ENCODE results near the gene HSF5. TPM values are rescaled to one million over a fixed set of nuclear protein-coding genes. Genes with fewer than 3 reads are reported as not detected.
A peak's percentile ranks its signal among the peaks of the same experiment; 100 is the strongest.

HSF5 gene
- total RNA-seq, 1 experiment from 2014 or later, result not detected

- no peak for DNase-seq (ENCODE audit: low read depth, low spot score)
- BruUV-seq (replicated peaks), result no TSS peak
- H3K9me3 ChIP-seq (ENCODE audit: control insufficient read depth in 1 of 2, insufficient read depth in 1 of 2, low read depth in 1 of 2, low read length in 2 of 2), result no peaks in the 10 kb centered on the region
- peak overlapping the region; percentile 58 for H3K27ac ChIP-seq (ENCODE audit: low read depth, low read length)
- peak overlapping the region; percentile 72 for H3K9ac ChIP-seq (ENCODE audit: low read length)
- no peaks in the 10 kb centered on the region for H4K20me1 ChIP-seq (ENCODE audit: insufficient read depth)
- H3K27me3 ChIP-seq (ENCODE audit: insufficient read depth, low read length), result no peaks in the 10 kb centered on the region
- peaks cover 23 to 41% of the 10 kb centered on the region in 2 experiments for H3K4me1 ChIP-seq (ENCODE audit: control insufficient read depth in 1 of 2, insufficient read depth in 2 of 2, low read length in 2 of 2)
- peak; percentile 47 for ATAC-seq
- peaks cover 0 to under 1% of the 10 kb centered on the region in 2 experiments; a peak in 1 of 4 replicates for H3K36me3 ChIP-seq (ENCODE audit: control insufficient read depth in 1 of 2, insufficient read depth in 2 of 2, low read length in 2 of 2)
- RAD21 ChIA-PET (ENCODE audit: low non-redundant PET in 1 of 2, low total read pairs in 2 of 2, uncharacterized antibody in 2 of 2, unreplicated experiment in 2 of 2), result no interaction called here
- H3K79me2 ChIP-seq (ENCODE audit: insufficient read depth, low read length), result peaks cover 16% of the 10 kb centered on the region; the same call in 1 of the 2 replicates
- intact Hi-C loops (cut with micrococcal nuclease), result loop anchor here (5.0 to 10.0 kb wide), 3 partner anchors 200 to 925 kb away; partner anchors contain the start of gene TRIM37
- no peaks in the 10 kb centered on the region for H3K9me2 ChIP-seq (ENCODE audit: insufficient read depth)
- no peak overlapping the region for H2AFZ ChIP-seq (ENCODE audit: low read depth, low read length, poor library complexity, severe bottlenecking)
- peak overlapping the region; percentile 94 for H3K4me2 ChIP-seq (ENCODE audit: low read length)
- CTCF ChIA-PET, result interaction anchor here (1.5 to 2.4 kb wide), 3 partner anchors 11 to 488 kb away, joined by 4 to 26 read pairs (median 15); no protein-coding TSS in a partner anchor
- H3K4me3 ChIP-seq (replicated peaks in 1 of 2; ENCODE audit: low read depth in 1 of 2, low read length in 2 of 2), result peak overlapping the region; percentile 69 to 72
- POLR2A ChIA-PET, result interaction anchor here (1.1 to 6.4 kb wide), 5 partner anchors 10 to 140 kb away, joined by 3 to 121 read pairs (median 6); no protein-coding TSS in a partner anchor
- TF ChIP-seq ZFX (IDR thresholded peaks at IDR 0.05) (peak; percentile 17; the same call in 1 of the 2 replicates), POLR2AphosphoS5 (IDR thresholded peaks at IDR 0.05; ENCODE audit: low read depth, low read length) (peak; percentile 26; the same call in 1 of the 2 replicates), CBX3 (IDR thresholded peaks at IDR 0.05; ENCODE audit: low read depth) (no peak)
Observed at GRCh38 chr17:58517378-58517927, 29.2 kb upstream of the HSF5 start.

GRCh38 chr17:58516644-58517377 is 28.6 kb upstream of the HSF5 start:
- DNase-seq (ENCODE audit: low read depth, low spot score) (no peak), ATAC-seq (no peak)
- intact Hi-C loops (cut with micrococcal nuclease), result loop anchor here (5.0 to 10.0 kb wide), 3 partner anchors 200 to 925 kb away; partner anchors contain the start of gene TRIM37
- BruUV-seq (replicated peaks), result no TSS peak
- peak overlapping the region; percentile 94 for H3K4me2 ChIP-seq (ENCODE audit: low read length)
- H3K36me3 ChIP-seq (ENCODE audit: control insufficient read depth in 1 of 2, insufficient read depth in 2 of 2, low read length in 2 of 2), result peaks cover 0 to 6% of the 10 kb centered on the region in 2 experiments; a peak in 1 of 4 replicates
- H3K4me1 ChIP-seq (ENCODE audit: control insufficient read depth in 1 of 2, insufficient read depth in 2 of 2, low read length in 2 of 2), result peaks cover 23 to 41% of the 10 kb centered on the region in 2 experiments
- no peaks in the 10 kb centered on the region for H3K9me3 ChIP-seq (ENCODE audit: control insufficient read depth in 1 of 2, insufficient read depth in 1 of 2, low read depth in 1 of 2, low read length in 2 of 2)
- ChIA-PET RAD21 (ENCODE audit: low non-redundant PET in 1 of 2, low total read pairs in 2 of 2, uncharacterized antibody in 2 of 2, unreplicated experiment in 2 of 2) (no interaction called here), POLR2A (interaction anchor here (2.0 to 6.4 kb wide), 3 partner anchors 112 to 115 kb away, joined by 6 to 121 read pairs (median 42); no protein-coding TSS in a partner anchor), CTCF (no interaction called here)
- no peaks in the 10 kb centered on the region for H3K9me2 ChIP-seq (ENCODE audit: insufficient read depth)
- H3K79me2 ChIP-seq (ENCODE audit: insufficient read depth, low read length), result peaks cover 19% of the 10 kb centered on the region; the same call in 1 of the 2 replicates
- no peak overlapping the region for H2AFZ ChIP-seq (ENCODE audit: low read depth, low read length, poor library complexity, severe bottlenecking)
- H3K9ac ChIP-seq (ENCODE audit: low read length), result peak overlapping the region; percentile 72
- H4K20me1 ChIP-seq (ENCODE audit: insufficient read depth), result no peaks in the 10 kb centered on the region
- H3K27me3 ChIP-seq (ENCODE audit: insufficient read depth, low read length), result no peaks in the 10 kb centered on the region
- H3K4me3 ChIP-seq (replicated peaks in 1 of 2; ENCODE audit: low read depth in 1 of 2, low read length in 2 of 2), result peak overlapping the region; percentile 69 to 72
- TF ChIP-seq MAX (IDR thresholded peaks at IDR 0.05), result no peak
- TF ChIP-seq EGR1 (IDR thresholded peaks at IDR 0.05; ENCODE audit: low read depth), result no peak
- TF ChIP-seq ATF3 (IDR thresholded peaks at IDR 0.05), result no peak
- H3K27ac ChIP-seq (ENCODE audit: low read depth, low read length), result peak overlapping the region; percentile 58
